Duodenal mucosa (tissue), 2 donors: ENCODE results near the gene TAF4B.

Source experiments
- H3K27ac ChIP-seq: one replicate; pipeline ENCODE4 v1.7.0; 2013; ENCODE audit warnings: low read depth, low read length
- H3K27me3 ChIP-seq, 2 donors: one replicate each; pipeline ENCODE4 v1.7.0; 2013; ENCODE audit warnings: low read length in 2 of 2, control low read depth in 1 of 2; ENCODE audit not compliant: insufficient read depth in 2 of 2, control insufficient read depth in 1 of 2
- H3K36me3 ChIP-seq, 2 donors: one replicate each; pipeline ENCODE4 v1.7.0; 2013; ENCODE audit warnings: low read length in 2 of 2, control low read depth in 1 of 2; ENCODE audit not compliant: insufficient read depth in 2 of 2, control insufficient read depth in 1 of 2
- H3K4me1 ChIP-seq, 2 donors: one replicate each; pipeline ENCODE4 v1.7.0; 2013; ENCODE audit warnings: low read length in 2 of 2, control low read depth in 1 of 2; ENCODE audit not compliant: insufficient read depth in 2 of 2, control insufficient read depth in 1 of 2
- H3K4me3 ChIP-seq, 2 donors: one replicate each; pipeline ENCODE4 v1.7.0; 2013; ENCODE audit warnings: low read length in 2 of 2, low read depth in 1 of 2
- H3K9ac ChIP-seq, 2 donors: one replicate each; pipeline ENCODE4 v1.7.0; 2013; ENCODE audit warnings: low read length in 2 of 2, low read depth in 1 of 2
- H3K9me3 ChIP-seq, 2 donors: one replicate each; pipeline ENCODE4 v1.7.0; 2013; ENCODE audit warnings: low read length in 2 of 2, control low read depth in 1 of 2; ENCODE audit not compliant: control insufficient read depth in 1 of 2

Gene TAF4B

DNA sequence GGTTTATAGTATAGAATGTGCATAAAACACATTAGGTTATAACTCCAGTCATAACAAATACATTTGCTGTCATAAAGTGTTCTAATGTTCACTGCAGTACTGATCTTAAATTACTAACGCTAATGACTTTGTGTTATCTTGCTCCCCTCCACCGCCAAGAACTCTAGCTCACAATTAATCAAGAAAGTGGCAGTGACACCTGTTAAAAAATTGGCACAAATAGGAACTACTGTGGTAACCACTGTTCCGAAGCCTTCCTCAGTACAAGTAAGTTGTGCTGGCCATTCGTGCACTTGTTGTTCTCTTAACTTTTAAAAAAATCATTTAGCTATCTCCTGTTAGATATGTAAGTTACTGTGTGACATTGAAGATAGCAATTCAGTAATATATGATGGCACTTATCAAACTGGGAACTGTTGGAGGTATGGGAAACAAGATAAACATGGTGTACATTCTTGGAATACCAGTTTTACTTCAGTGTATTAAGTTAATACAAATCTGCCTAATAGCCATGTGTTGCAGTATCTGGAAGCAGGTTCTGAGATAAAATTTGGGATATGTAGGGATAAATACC lies 41.2 kb downstream of the TAF4B start:
- Histone ChIP-seq H3K9ac (no peak overlapping the region), H3K27ac (no peak overlapping the region), H3K4me3 (no peak overlapping the region), H3K27me3 (no peaks in the 10 kb centered on the region), H3K4me1 (no peaks in the 10 kb centered on the region), H3K36me3 (peaks cover 0 to 7% of the 10 kb centered on the region in 2 donors), H3K9me3 (no peaks in the 10 kb centered on the region)

DNA sequence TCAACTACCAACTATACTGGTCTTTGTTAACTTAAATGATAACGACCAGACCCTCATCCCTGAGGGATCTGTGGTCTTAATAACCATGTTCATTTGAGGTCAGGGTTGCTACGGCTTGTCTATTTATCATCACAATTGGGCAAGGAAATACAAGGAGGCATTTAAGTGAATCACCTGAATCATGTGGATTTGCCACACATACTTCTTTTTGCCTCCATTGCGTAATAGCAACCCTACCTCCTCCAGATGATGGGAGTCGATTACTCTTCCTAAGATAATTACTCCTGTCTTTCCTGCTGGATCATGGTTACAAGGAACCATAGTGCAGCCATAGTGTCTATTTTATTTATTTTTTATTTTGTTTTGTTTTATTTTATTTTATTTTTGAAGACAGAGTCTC lies 42.2 kb downstream of the TAF4B start:
- no peaks in the 10 kb centered on the region for H3K27me3 ChIP-seq
- H3K9ac ChIP-seq: no peak overlapping the region
- H3K4me3 ChIP-seq: no peak overlapping the region
- H3K4me1 ChIP-seq: no peaks in the 10 kb centered on the region
- no peak overlapping the region for H3K27ac ChIP-seq
- H3K9me3 ChIP-seq: no peaks in the 10 kb centered on the region
- H3K36me3 ChIP-seq: peaks cover 0 to 7% of the 10 kb centered on the region in 2 donors

DNA sequence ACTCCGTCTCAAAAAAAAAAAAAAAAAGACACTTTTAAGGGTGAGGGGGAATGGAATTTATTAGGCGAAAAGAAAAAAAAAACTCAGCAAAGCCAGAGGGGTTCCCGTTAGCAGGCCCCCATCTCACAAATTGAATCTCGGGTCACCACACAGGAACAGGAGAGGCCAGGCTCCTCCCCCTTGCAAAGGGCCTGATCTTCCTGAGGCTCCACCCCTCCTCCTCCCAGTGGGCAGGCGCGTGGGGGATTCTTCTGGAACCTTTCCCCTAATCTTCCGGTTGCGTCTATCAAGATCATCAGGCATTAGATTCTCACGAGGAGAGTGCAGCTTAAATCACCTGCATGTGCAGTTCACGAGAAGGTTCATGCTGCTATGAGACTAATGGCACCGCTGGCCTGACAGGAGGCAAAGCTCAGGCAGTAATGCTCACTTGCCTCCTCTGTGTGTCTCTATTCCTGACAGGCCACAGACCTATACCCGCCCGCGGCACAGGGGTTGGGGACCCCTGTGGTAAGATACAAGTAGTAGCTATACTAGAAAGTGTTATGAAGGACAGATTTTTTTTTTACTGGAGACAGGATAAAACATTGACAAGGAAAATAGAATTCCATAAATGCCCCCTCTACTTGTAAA lies 45.8 kb downstream of the TAF4B start:
- H3K27ac ChIP-seq: no peak overlapping the region
- H3K9ac ChIP-seq: no peak overlapping the region
- no peak overlapping the region for H3K4me3 ChIP-seq
- H3K4me1 ChIP-seq: no peaks in the 10 kb centered on the region
- no peaks in the 10 kb centered on the region for H3K27me3 ChIP-seq
- no peaks in the 10 kb centered on the region for H3K9me3 ChIP-seq
- H3K36me3 ChIP-seq: peaks cover 0 to 7% of the 10 kb centered on the region in 2 donors

DNA sequence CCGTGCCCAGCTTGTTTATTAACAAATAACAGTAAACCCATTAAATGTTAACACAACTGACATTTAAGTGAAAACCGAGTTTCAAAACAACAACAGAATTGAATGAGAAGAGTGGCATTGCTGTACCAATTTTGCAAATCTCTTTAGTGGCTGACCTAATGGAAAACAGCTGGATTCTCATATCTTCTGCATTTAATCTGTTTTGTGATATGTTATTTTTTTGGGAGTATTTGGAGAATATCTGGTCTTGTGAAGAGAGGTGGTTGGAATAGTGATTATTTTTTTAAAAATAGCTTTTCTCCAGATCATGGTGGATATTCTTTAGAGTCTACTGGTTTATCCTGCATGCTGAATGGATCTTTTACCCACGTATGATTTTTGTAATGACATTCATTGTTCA lies 51.1 kb downstream of the TAF4B start:
- Histone ChIP-seq H3K4me3 (no peak overlapping the region), H3K36me3 (peaks cover 0 to under 1% of the 10 kb centered on the region in 2 donors), H3K9ac (no peak overlapping the region), H3K27me3 (no peaks in the 10 kb centered on the region), H3K27ac (no peak overlapping the region), H3K9me3 (no peaks in the 10 kb centered on the region), H3K4me1 (no peaks in the 10 kb centered on the region)

- H3K27ac ChIP-seq: no peak overlapping the region
- H3K27me3 ChIP-seq: no peaks in the 10 kb centered on the region
- no peaks in the 10 kb centered on the region for H3K9me3 ChIP-seq
- no peaks in the 10 kb centered on the region for H3K4me1 ChIP-seq
- H3K4me3 ChIP-seq: no peak overlapping the region
- H3K36me3 ChIP-seq: peaks cover 0 to 4% of the 10 kb centered on the region in 2 donors
- no peak overlapping the region for H3K9ac ChIP-seq
Observed at GRCh38 chr18:26279428-26279827, 53.2 kb downstream of the TAF4B start.

- H3K4me1 ChIP-seq: no peaks in the 10 kb centered on the region
- peaks cover 4 to 5% of the 10 kb centered on the region in 2 donors for H3K36me3 ChIP-seq
- H3K27ac ChIP-seq: no peak overlapping the region
- no peak overlapping the region for H3K9ac ChIP-seq
- no peak overlapping the region for H3K4me3 ChIP-seq
- H3K9me3 ChIP-seq: no peaks in the 10 kb centered on the region
- H3K27me3 ChIP-seq: no peaks in the 10 kb centered on the region
Observed at GRCh38 chr18:26286008-26286407, 59.8 kb downstream of the TAF4B start.

DNA sequence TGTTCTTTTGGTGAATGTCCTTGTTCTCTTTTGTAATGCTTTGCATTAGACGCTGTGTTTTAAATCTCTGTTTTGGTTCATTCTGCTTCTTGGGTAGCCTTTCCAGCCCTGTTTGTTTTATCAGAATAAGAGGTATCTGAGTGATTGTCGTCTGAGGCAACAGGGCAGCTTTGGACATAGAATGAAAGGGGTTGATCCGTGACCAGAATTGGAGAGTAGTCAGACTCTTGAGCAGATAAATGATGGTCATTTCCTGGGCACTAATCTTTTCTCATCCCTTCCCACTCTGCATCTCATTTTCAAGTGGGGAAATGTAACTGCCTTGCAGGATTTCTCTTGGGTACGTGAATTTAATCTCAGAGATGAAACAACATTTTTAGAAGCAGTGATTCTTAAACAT lies 61.4 kb downstream of the TAF4B start:
- Histone ChIP-seq H3K4me1 (no peaks in the 10 kb centered on the region), H3K9me3 (no peaks in the 10 kb centered on the region), H3K9ac (no peak overlapping the region), H3K27me3 (no peaks in the 10 kb centered on the region), H3K36me3 (peaks cover 2 to 5% of the 10 kb centered on the region in 2 donors), H3K27ac (no peak overlapping the region), H3K4me3 (no peak overlapping the region)

GRCh38 chr18:26290385-26290784 lies 64.1 kb downstream of the TAF4B start:
- Histone ChIP-seq H3K4me1 (no peaks in the 10 kb centered on the region), H3K4me3 (no peak overlapping the region), H3K9me3 (no peaks in the 10 kb centered on the region), H3K27me3 (no peaks in the 10 kb centered on the region), H3K27ac (no peak overlapping the region), H3K36me3 (peaks cover 0 to 5% of the 10 kb centered on the region in 2 donors), H3K9ac (no peak overlapping the region)

DNA sequence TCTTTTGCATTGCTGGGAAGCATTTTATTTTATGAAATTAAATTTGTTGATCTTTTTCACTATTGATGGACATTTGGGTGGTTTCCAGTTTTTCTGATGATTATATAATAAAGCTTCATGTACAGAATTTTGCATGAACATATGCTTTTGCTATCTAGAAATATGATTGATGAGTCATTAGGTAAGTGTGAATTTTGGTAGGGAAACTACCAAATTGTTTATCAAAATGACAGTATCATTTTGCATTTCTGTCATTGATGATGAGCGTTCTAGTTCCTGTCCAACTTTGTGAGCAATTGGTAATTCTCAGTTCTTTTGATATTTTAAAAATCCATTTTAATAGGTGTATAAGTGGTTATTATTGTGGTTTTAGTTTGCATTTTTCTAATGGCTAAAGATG lies 67.7 kb downstream of the TAF4B start:
- no peak overlapping the region for H3K4me3 ChIP-seq
- H3K36me3 ChIP-seq: no peaks in the 10 kb centered on the region
- H3K9me3 ChIP-seq: no peaks in the 10 kb centered on the region
- H3K4me1 ChIP-seq: no peaks in the 10 kb centered on the region
- no peak overlapping the region for H3K9ac ChIP-seq
- no peak overlapping the region for H3K27ac ChIP-seq
- H3K27me3 ChIP-seq: no peaks in the 10 kb centered on the region

GRCh38 chr18:26298107-26298506 lies 71.9 kb downstream of the TAF4B start:
- H3K4me1 ChIP-seq: no peaks in the 10 kb centered on the region
- no peak overlapping the region for H3K9ac ChIP-seq
- H3K27me3 ChIP-seq: no peaks in the 10 kb centered on the region
- H3K4me3 ChIP-seq: no peak overlapping the region
- no peak overlapping the region for H3K27ac ChIP-seq
- H3K9me3 ChIP-seq: no peaks in the 10 kb centered on the region
- H3K36me3 ChIP-seq: no peaks in the 10 kb centered on the region
